MM.1S (cell line): ENCODE measurements around the gene PGBD5.

Experiments used
- DNase-seq: peaks from one replicate; pipeline ENCODE4 v3.0.0-alpha.2; 2015
- H2AFZ ChIP-seq: fragments of 300-600 bp; sonication (generic); 2 replicates; pipeline ENCODE4 v1.6.0; 2016; ENCODE audit warnings: antibody characterized with exemption, low read length
- H3F3A ChIP-seq: fragments of 300-600 bp; sonication (generic); 2 replicates; pipeline ENCODE4 v1.6.1; 2016; ENCODE audit warnings: mild to moderate bottlenecking, antibody characterized with exemption, low read length, moderate library complexity, mixed read lengths; ENCODE audit not compliant: insufficient read depth
- H3K27ac ChIP-seq: fragments of 300-600 bp; sonication (generic); 2 replicates; pipeline ENCODE4 v1.5.1; 2016; ENCODE audit warnings: mild to moderate bottlenecking, low read length
- H3K27me3 ChIP-seq: fragments of 300-600 bp; sonication (generic); replicated peaks from 2 replicates; pipeline ENCODE4 v1.6.0; 2016; ENCODE audit warnings: low read length; ENCODE audit not compliant: insufficient read depth
- H3K36me3 ChIP-seq: fragments of 300-600 bp; sonication (generic); replicated peaks from 2 replicates; pipeline ENCODE4 v1.6.1; 2016; ENCODE audit warnings: mild to moderate bottlenecking, low read length, mixed read lengths; ENCODE audit not compliant: insufficient read depth
- H3K4me1 ChIP-seq: fragments of 300-600 bp; sonication (generic); 2 replicates; pipeline ENCODE4 v1.6.1; 2016; ENCODE audit warnings: low read length, mixed read lengths
- H3K4me2 ChIP-seq: fragments of 300-600 bp; sonication (generic); 2 replicates; pipeline ENCODE4 v1.6.0; 2016; ENCODE audit warnings: low read depth, low read length
- H3K4me3 ChIP-seq: fragments of 300-600 bp; sonication (generic); 2 replicates; pipeline ENCODE4 v1.5.1; 2016; ENCODE audit warnings: low read length, mixed read lengths
- H3K79me2 ChIP-seq: fragments of 300-600 bp; sonication (generic); 2 replicates; pipeline ENCODE4 v1.6.1; 2016; ENCODE audit warnings: mixed run types, low read length, mixed read lengths
- H3K9ac ChIP-seq: fragments of 300-600 bp; sonication (generic); 2 replicates; pipeline ENCODE4 v1.6.1; 2016; ENCODE audit warnings: low read length, mixed read lengths
- H3K9me2 ChIP-seq: fragments of 300-600 bp; sonication (generic); replicated peaks from 2 replicates; pipeline ENCODE4 v1.6.1; 2016; ENCODE audit warnings: mild to moderate bottlenecking, low read length, mixed read lengths; ENCODE audit not compliant: insufficient read depth
- H3K9me3 ChIP-seq: fragments of 300-600 bp; sonication (generic); replicated peaks from 2 replicates; pipeline ENCODE4 v1.6.1; 2016; ENCODE audit warnings: mild to moderate bottlenecking, low read length, mixed read lengths; ENCODE audit not compliant: insufficient read depth
- H4K20me1 ChIP-seq: fragments of 300-600 bp; sonication (generic); 2 replicates; pipeline ENCODE4 v1.6.1; 2016; ENCODE audit warnings: mild to moderate bottlenecking, low read length, moderate library complexity, mixed read lengths; ENCODE audit not compliant: insufficient read depth
- EZH2 ChIP-seq: fragments of 300-600 bp; sonication (generic); optimal IDR thresholded peaks from 2 replicates; pipeline ENCODE3; 2017; ENCODE audit warnings: low read depth, mild to moderate bottlenecking, antibody characterized with exemption, low read length, mixed read lengths
- EZH2phosphoT487 ChIP-seq: fragments of 300-600 bp; sonication (generic); IDR thresholded peaks from 2 replicates; pipeline ENCODE4 v1.6.1; 2018; ENCODE audit warnings: antibody characterized with exemption, low read length
- TF ChIP-seq, protein P1 (sequence below): fragments of 300-600 bp; sonication (generic); IDR thresholded peaks from 2 replicates; pipeline ENCODE4 v1.5.1; 2016; ENCODE audit warnings: antibody characterized with exemption, low read length, mixed read lengths

PGBD5 gene

DNA sequence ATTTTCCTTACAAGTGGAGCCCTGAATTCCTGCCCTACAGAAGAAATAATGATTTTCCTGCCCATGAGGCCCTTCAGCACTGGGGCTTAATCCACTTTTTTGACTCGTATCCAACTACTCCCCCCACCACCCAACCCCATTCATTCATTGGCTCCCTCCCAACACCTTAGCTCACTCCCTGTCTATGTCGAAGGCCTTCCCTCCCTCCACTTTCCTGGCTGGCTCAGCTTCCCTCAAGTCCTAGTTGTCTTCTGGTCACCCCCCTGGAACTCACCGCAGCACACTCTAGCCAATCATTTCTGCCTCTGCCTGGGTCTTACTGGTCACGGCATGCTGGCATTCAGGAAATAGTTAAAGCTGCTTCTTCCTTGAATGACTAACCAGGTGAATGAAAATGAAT is 118.9 kb downstream of the PGBD5 start:
- no peaks in the 10 kb centered on the region for H3K4me1 ChIP-seq
- H2AFZ ChIP-seq: no peak overlapping the region
- no peaks in the 10 kb centered on the region for H4K20me1 ChIP-seq
- no peak overlapping the region for H3K9ac ChIP-seq
- H3K36me3 ChIP-seq: no peaks in the 10 kb centered on the region
- no peaks in the 10 kb centered on the region for H3K27me3 ChIP-seq
- H3K9me3 ChIP-seq: no peaks in the 10 kb centered on the region
- TF ChIP-seq EZH2phosphoT487: no peak
- TF ChIP-seq, protein P1, sequence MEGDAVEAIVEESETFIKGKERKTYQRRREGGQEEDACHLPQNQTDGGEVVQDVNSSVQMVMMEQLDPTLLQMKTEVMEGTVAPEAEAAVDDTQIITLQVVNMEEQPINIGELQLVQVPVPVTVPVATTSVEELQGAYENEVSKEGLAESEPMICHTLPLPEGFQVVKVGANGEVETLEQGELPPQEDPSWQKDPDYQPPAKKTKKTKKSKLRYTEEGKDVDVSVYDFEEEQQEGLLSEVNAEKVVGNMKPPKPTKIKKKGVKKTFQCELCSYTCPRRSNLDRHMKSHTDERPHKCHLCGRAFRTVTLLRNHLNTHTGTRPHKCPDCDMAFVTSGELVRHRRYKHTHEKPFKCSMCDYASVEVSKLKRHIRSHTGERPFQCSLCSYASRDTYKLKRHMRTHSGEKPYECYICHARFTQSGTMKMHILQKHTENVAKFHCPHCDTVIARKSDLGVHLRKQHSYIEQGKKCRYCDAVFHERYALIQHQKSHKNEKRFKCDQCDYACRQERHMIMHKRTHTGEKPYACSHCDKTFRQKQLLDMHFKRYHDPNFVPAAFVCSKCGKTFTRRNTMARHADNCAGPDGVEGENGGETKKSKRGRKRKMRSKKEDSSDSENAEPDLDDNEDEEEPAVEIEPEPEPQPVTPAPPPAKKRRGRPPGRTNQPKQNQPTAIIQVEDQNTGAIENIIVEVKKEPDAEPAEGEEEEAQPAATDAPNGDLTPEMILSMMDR: no peak
- no peak for TF ChIP-seq EZH2
- H3K9me2 ChIP-seq: no peaks in the 10 kb centered on the region
- no peaks in the 10 kb centered on the region for H3K79me2 ChIP-seq
- H3K4me2 ChIP-seq: no peak overlapping the region
- DNase-seq: no peak
- no peak overlapping the region for H3K4me3 ChIP-seq
- no peaks in the 10 kb centered on the region for H3F3A ChIP-seq
- H3K27ac ChIP-seq: no peak overlapping the region

- H3K9me2 ChIP-seq: no peaks in the 10 kb centered on the region
- no peaks in the 10 kb centered on the region for H3K4me1 ChIP-seq
- no peaks in the 10 kb centered on the region for H3K36me3 ChIP-seq
- H3F3A ChIP-seq: no peaks in the 10 kb centered on the region
- H3K27ac ChIP-seq: no peak overlapping the region
- TF ChIP-seq, protein P1: 0 out of 2 replicates have a peak, but pooled peaks have one; percentile 14
- no peak for TF ChIP-seq EZH2phosphoT487
- no peak for TF ChIP-seq EZH2
- DNase-seq: peak; percentile 48
- H3K27me3 ChIP-seq: no peaks in the 10 kb centered on the region
- no peaks in the 10 kb centered on the region for H3K79me2 ChIP-seq
- H4K20me1 ChIP-seq: no peaks in the 10 kb centered on the region
- 0 out of 2 replicates have a peak overlapping the region, but pooled peaks have one; percentile 16 for H2AFZ ChIP-seq
- H3K4me2 ChIP-seq: no peak overlapping the region
- no peak overlapping the region for H3K4me3 ChIP-seq
- no peak overlapping the region for H3K9ac ChIP-seq
- no peaks in the 10 kb centered on the region for H3K9me3 ChIP-seq
These were observed 120.0 kb downstream of the PGBD5 start for GRCh38 chr1:230306169-230306568.

DNA sequence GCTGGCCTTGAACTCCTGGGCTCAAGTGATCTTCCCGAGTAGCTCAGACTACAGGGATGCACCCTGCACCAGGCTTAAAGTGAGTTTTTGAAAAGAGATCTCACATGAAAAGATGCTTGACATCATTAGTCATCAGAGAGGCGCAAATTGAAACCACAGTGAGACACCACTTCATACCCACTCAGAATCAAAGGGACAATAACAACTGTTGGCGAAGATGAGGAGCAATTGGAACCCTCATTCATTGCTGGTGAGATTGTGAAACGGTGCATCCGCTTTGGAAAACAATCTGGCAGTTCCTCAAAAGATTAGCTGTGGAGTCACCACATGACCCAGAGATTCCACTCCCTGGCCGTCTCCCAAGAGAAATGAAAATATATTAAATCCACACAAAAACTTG is 122.3 kb downstream of the PGBD5 start:
- no peak overlapping the region for H3K4me2 ChIP-seq
- H4K20me1 ChIP-seq: no peaks in the 10 kb centered on the region
- H2AFZ ChIP-seq: no peak overlapping the region
- TF ChIP-seq EZH2 (no peak), EZH2phosphoT487 (no peak)
- TF ChIP-seq, protein P1: no peak
- DNase-seq: no peak
- H3K4me1 ChIP-seq: no peaks in the 10 kb centered on the region
- no peak overlapping the region for H3K9ac ChIP-seq
- no peaks in the 10 kb centered on the region for H3K27me3 ChIP-seq
- no peaks in the 10 kb centered on the region for H3F3A ChIP-seq
- no peak overlapping the region for H3K4me3 ChIP-seq
- H3K27ac ChIP-seq: no peak overlapping the region
- H3K9me2 ChIP-seq: no peaks in the 10 kb centered on the region
- no peaks in the 10 kb centered on the region for H3K9me3 ChIP-seq
- H3K36me3 ChIP-seq: no peaks in the 10 kb centered on the region
- H3K79me2 ChIP-seq: no peaks in the 10 kb centered on the region
